HL-60 (cell line): ENCODE data around the gene METTL25B.

Experiments
- DNase-seq, 2 experiments: peaks; one replicate each; pipeline ENCODE4 v3.0.0-alpha.2; 2010 to 2020; ENCODE audit warnings: low read depth in 1 of 2, low spot score in 1 of 2
- H3K27ac ChIP-seq: fragments of 250-450 bp; sonication (Bioruptor Pico); replicated peaks from 2 replicates; pipeline ENCODE4 v1.5.1; 2020; ENCODE audit warnings: mild to moderate bottlenecking, moderate library complexity
- H3K27me3 ChIP-seq: fragments of 250-450 bp; sonication (Bioruptor Pico); 2 replicates; pipeline ENCODE4 v1.5.1; 2021; ENCODE audit warnings: mild to moderate bottlenecking, moderate library complexity; ENCODE audit not compliant: insufficient read depth, poor library complexity, severe bottlenecking
- H3K4me3 ChIP-seq: replicated peaks from 2 replicates; pipeline ENCODE4 v1.5.1; 2011; ENCODE audit warnings: mild to moderate bottlenecking, control low read depth, low read length; ENCODE audit not compliant: insufficient read depth
- GABPA ChIP-seq: IDR thresholded peaks from 2 replicates; pipeline ENCODE4 v1.6.1; 2012; ENCODE audit warnings: low read depth
- POLR2AphosphoS5 ChIP-seq: IDR thresholded peaks from 2 replicates; pipeline ENCODE4 v1.6.1; 2012; ENCODE audit warnings: low read depth
- SPI1 ChIP-seq: IDR thresholded peaks from 2 replicates; pipeline ENCODE4 v1.6.1; 2012; ENCODE audit warnings: low read depth, mild to moderate bottlenecking, borderline replicate concordance
- TF ChIP-seq, protein P1 (sequence below): IDR thresholded peaks from 2 replicates; pipeline ENCODE4 v1.6.1; 2012; ENCODE audit warnings: low read depth; ENCODE audit not compliant: insufficient replicate concordance
- TF ChIP-seq, protein P2 (sequence below): IDR thresholded peaks from one replicate; pipeline ENCODE4 v1.5.1; 2011; ENCODE audit warnings: low read length, control low read depth, inconsistent platforms; ENCODE audit not compliant: insufficient read depth

The METTL25B gene

DNA sequence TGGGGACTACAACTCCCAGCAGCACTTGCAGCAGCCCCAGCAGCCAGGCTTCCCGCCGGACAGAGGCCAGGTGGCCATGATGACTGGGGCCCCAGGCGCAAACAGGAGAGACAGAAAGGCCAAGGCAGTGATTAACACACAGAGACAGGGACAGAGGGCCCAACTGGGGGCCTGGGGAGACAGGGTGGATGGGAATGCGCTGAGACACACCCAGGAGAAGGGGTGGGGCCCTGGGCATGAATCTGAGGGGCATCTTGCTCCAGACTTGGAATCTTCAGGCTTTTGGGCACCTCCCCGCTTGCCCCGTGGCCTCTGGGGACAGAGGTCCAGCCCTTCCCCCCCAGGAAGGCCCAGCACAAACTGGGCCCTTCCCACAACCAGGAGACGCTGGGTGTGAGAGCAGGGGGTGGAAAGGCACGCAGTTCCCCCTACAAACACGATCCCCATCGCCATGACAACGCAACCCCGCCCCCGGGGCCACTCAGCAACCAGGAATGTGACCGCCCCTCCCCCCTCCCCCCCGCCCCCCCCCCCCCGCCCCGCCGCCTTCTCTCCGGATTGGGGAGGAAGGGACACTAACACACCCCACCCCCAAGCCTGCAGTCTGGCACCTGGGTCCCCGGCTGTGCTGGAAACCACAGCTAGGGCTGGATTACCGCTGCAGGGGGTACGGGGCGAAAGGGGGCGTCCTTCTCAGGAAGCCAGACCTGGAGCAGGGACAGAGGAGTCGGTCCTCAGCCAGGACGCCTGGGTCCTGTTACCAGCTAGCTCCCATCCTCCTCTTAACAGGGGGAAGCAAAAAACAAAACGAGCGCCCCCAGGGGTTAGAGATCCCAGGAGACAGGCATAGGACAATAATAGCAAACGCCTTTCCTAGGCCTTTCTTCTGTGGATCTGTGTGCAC is 18.7 kb downstream of the METTL25B start:
- H3K27ac ChIP-seq, result peak overlapping the region; percentile 99
- TF ChIP-seq SPI1 (no peak), GABPA (no peak), POLR2AphosphoS5 (no peak; the same call in 1 of the 2 replicates)
- TF ChIP-seq, protein P1, sequence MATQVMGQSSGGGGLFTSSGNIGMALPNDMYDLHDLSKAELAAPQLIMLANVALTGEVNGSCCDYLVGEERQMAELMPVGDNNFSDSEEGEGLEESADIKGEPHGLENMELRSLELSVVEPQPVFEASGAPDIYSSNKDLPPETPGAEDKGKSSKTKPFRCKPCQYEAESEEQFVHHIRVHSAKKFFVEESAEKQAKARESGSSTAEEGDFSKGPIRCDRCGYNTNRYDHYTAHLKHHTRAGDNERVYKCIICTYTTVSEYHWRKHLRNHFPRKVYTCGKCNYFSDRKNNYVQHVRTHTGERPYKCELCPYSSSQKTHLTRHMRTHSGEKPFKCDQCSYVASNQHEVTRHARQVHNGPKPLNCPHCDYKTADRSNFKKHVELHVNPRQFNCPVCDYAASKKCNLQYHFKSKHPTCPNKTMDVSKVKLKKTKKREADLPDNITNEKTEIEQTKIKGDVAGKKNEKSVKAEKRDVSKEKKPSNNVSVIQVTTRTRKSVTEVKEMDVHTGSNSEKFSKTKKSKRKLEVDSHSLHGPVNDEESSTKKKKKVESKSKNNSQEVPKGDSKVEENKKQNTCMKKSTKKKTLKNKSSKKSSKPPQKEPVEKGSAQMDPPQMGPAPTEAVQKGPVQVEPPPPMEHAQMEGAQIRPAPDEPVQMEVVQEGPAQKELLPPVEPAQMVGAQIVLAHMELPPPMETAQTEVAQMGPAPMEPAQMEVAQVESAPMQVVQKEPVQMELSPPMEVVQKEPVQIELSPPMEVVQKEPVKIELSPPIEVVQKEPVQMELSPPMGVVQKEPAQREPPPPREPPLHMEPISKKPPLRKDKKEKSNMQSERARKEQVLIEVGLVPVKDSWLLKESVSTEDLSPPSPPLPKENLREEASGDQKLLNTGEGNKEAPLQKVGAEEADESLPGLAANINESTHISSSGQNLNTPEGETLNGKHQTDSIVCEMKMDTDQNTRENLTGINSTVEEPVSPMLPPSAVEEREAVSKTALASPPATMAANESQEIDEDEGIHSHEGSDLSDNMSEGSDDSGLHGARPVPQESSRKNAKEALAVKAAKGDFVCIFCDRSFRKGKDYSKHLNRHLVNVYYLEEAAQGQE, result no peak
- TF ChIP-seq, protein P2, sequence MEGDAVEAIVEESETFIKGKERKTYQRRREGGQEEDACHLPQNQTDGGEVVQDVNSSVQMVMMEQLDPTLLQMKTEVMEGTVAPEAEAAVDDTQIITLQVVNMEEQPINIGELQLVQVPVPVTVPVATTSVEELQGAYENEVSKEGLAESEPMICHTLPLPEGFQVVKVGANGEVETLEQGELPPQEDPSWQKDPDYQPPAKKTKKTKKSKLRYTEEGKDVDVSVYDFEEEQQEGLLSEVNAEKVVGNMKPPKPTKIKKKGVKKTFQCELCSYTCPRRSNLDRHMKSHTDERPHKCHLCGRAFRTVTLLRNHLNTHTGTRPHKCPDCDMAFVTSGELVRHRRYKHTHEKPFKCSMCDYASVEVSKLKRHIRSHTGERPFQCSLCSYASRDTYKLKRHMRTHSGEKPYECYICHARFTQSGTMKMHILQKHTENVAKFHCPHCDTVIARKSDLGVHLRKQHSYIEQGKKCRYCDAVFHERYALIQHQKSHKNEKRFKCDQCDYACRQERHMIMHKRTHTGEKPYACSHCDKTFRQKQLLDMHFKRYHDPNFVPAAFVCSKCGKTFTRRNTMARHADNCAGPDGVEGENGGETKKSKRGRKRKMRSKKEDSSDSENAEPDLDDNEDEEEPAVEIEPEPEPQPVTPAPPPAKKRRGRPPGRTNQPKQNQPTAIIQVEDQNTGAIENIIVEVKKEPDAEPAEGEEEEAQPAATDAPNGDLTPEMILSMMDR, result no peak
- H3K27me3 ChIP-seq, result no peaks in the 10 kb centered on the region
- peak overlapping the region; percentile 75 for H3K4me3 ChIP-seq
- peak; percentile 73 to 79 for DNase-seq

DNA sequence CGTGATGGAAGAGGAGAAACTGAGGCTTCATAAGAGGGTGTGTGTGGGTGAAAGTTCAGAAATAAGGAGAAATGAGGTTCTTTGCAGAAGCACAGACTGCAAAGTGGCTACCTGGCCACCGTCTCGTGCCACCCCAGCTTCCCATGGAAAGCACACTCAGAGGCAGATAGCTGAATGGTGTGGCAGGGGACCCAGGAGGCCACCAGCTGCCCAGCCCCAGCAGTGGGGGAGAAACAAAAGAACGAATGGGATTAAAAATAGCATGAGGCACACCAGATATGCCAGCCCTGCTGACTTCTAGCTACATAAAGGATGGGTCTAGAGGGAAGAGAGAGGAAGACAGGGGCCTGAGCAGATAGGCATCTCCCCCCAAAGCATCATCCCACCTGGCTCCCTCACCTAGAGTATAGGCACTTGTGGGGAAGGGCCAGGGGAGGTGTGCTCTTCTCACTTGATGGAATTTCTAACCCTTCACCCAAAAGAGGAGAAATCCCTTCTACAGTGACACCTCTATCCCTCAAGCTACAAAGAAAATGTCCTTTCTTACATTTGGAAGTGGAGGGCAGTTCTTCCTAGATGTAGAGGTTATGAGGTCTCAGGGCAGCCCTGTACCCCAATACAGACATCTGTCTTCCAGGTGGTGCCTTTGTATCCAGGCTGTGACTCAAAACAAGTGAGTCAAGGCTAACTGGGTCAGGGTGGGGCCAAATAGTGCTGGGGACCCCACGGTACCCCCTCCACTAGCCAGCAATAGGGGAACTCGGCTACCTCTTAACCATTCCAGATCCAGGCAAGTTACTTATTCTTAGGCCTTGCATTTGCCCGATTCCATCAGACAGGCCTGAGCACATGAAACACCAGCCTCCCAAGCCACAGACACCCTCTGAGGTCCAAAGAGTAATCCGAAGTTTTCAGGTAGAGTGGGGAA is 19.7 kb downstream of the METTL25B start:
- no peak for DNase-seq
- TF ChIP-seq, protein P1, result no peak
- TF ChIP-seq POLR2AphosphoS5 (0 out of 2 replicates have a peak, but pooled peaks have one; percentile 36), GABPA (no peak)
- TF ChIP-seq, protein P2, result no peak
- Histone ChIP-seq H3K27ac (peak overlapping the region; percentile 99), H3K27me3 (no peaks in the 10 kb centered on the region), H3K4me3 (peak overlapping the region; percentile 75)

DNA sequence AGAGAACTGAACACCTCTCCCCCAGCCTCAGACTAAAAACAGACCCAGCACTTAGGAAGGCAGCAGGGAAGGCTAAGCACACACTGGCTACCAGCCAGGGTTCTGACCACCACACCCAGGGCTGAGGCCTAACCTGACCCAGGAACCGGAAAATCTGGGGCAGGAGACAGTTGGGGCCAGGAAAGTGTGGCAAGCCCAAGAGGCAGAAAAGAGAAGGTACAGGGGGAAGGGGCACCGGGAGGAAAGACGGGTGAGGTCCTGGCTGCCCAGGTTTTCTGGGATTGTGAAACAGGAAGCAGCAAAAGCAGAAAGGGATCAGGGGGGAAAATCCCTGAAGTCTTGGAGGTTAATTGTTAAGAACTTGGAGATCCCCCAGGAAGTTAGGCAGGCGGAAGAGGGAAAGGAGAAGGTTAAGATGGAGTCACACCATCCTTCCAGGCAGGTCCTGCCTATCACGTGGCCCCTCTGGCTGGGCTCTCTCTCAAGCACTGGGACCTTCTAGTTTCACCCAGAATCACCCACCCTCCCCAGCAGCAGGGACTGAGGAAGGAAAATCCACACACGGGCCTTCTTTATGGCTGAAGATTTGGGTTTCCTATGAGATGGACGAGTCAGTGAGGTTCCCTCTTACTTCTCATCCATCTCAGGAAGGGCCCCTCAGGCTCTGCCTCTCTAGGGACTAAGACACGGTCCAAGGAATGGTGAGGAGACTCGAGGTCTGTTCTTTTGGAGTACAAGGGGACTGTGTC is 20.6 kb downstream of the METTL25B start:
- TF ChIP-seq, protein P2, result no peak
- TF ChIP-seq, protein P1, result no peak
- peak; percentile 82 for TF ChIP-seq POLR2AphosphoS5
- TF ChIP-seq SPI1, result 0 out of 2 replicates have a peak, but pooled peaks have one; percentile 30
- peak; percentile 80 for TF ChIP-seq GABPA
- H3K27me3 ChIP-seq, result no peaks in the 10 kb centered on the region
- peak overlapping the region; percentile 99 for H3K27ac ChIP-seq
- peak; percentile 85 to 89 for DNase-seq
- H3K4me3 ChIP-seq, result peak overlapping the region; percentile 75
